ENCODE results near the gene TMEM121. TPM values are rescaled to one million over a fixed set of nuclear protein-coding genes. Genes with fewer than 3 reads are reported as not detected.

The TMEM121 gene
- polyA plus RNA-seq, 1 donor (not counting 4 experiments of a cell fraction or from before 2014, with no cell fraction given): 0.18 TPM

DNA sequence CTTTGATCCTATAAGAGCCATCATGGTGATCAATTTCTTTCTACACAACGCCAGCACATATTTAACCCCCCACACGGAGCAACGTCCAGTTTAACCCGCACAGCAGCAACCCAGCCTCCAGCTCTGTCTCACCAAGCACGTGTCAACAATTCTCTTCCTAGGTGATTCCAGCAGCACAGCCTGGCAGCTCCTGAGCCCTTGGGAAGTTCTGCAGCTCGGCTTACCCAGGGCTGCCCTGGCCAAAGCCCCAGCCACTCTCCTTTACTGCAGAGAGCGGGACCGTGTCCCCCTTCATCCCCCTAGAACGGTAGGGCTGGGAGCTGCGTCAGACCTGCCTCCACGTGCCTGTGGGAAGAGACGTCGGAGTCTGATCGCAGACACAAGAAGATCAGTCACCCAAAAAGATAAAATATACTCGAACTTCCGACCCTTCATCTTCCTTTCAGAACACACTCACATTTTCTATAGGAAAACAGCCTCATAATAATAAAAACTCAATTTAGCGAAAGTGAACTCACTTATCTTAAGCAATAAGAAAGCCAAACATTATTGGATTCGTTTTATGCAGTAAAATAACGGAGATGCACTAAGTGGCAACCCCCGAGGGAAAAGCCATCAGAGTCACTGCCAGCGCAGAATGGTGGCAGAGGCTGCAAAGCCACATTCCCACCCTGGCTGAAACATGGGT lies 7.6 kb downstream of the TMEM121 start:
- DNase-seq (ENCODE audit: low read depth, low spot score) (no peak), FAIRE-seq (no peak)
- dilution Hi-C loops (cut with MboI; ENCODE audit: extremely low pct_ligation_motif_present, low sequenced_read_pairs): no loop called here
- Histone ChIP-seq H3K9ac (ENCODE audit: control insufficient read depth, extremely low read depth, insufficient read depth, low read length) (no peak overlapping the region), H2AFZ (ENCODE audit: control insufficient read depth, low read length) (no peak overlapping the region), H4K20me1 (ENCODE audit: control insufficient read depth, extremely low read depth, insufficient read depth, low read length) (no peaks in the 10 kb centered on the region), H3K4me2 (ENCODE audit: control insufficient read depth, extremely low read depth, insufficient read depth, low read depth, low read length) (no peak overlapping the region), H3K27me3 (ENCODE audit: control insufficient read depth, extremely low read depth, insufficient read depth, low read length) (peaks cover 27% of the 10 kb centered on the region), H3K4me3 (ENCODE audit: control insufficient read depth in 2 of 3, extremely low read depth in 1 of 3, insufficient read depth in 2 of 3, low read depth in 1 of 3, low read length in 3 of 3) (no peak overlapping the region), H3K9me3 (ENCODE audit: control insufficient read depth, low read depth, low read length) (no peaks in the 10 kb centered on the region), H3K27ac (ENCODE audit: control insufficient read depth, insufficient read depth, low read length) (no peak overlapping the region), H3K79me2 (ENCODE audit: control insufficient read depth, insufficient read depth, low read length) (no peaks in the 10 kb centered on the region), H3K9me1 (ENCODE audit: control insufficient read depth, extremely low read depth, insufficient read depth, low read length) (no peaks in the 10 kb centered on the region), H3K36me3 (ENCODE audit: control insufficient read depth in 2 of 2, extremely low read depth in 1 of 2, insufficient read depth in 2 of 2, low read length in 2 of 2) (no peaks in the 10 kb centered on the region), H3K4me1 (ENCODE audit: control insufficient read depth, extremely low read depth, insufficient read depth, low read length) (peaks cover under 1% of the 10 kb centered on the region)
- TF ChIP-seq CTCF (optimal IDR thresholded peaks at IDR 0.05 in 1 of 3, IDR thresholded peaks at IDR 0.05 in 1 of 3, conservative IDR thresholded peaks at IDR 0.05 in 1 of 3; ENCODE audit: extremely low read depth in 1 of 3, insufficient read depth in 2 of 3, low read length in 3 of 3): no peak
- no peak for TF ChIP-seq EZH2 (IDR thresholded peaks at IDR 0.05; ENCODE audit: low read length)

- Histone ChIP-seq H2AFZ (ENCODE audit: control insufficient read depth, low read length) (no peak overlapping the region), H4K20me1 (ENCODE audit: control insufficient read depth, extremely low read depth, insufficient read depth, low read length) (no peaks in the 10 kb centered on the region), H3K9me1 (ENCODE audit: control insufficient read depth, extremely low read depth, insufficient read depth, low read length) (no peaks in the 10 kb centered on the region), H3K4me1 (ENCODE audit: control insufficient read depth, extremely low read depth, insufficient read depth, low read length) (no peaks in the 10 kb centered on the region), H3K27me3 (ENCODE audit: control insufficient read depth, extremely low read depth, insufficient read depth, low read length) (peaks cover 22% of the 10 kb centered on the region), H3K4me3 (ENCODE audit: control insufficient read depth in 2 of 3, extremely low read depth in 1 of 3, insufficient read depth in 2 of 3, low read depth in 1 of 3, low read length in 3 of 3) (no peak overlapping the region), H3K9ac (ENCODE audit: control insufficient read depth, extremely low read depth, insufficient read depth, low read length) (no peak overlapping the region), H3K4me2 (ENCODE audit: control insufficient read depth, extremely low read depth, insufficient read depth, low read depth, low read length) (no peak overlapping the region), H3K27ac (ENCODE audit: control insufficient read depth, insufficient read depth, low read length) (no peak overlapping the region), H3K79me2 (ENCODE audit: control insufficient read depth, insufficient read depth, low read length) (no peaks in the 10 kb centered on the region), H3K9me3 (ENCODE audit: control insufficient read depth, low read depth, low read length) (no peaks in the 10 kb centered on the region), H3K36me3 (ENCODE audit: control insufficient read depth in 2 of 2, extremely low read depth in 1 of 2, insufficient read depth in 2 of 2, low read length in 2 of 2) (no peaks in the 10 kb centered on the region)
- dilution Hi-C loops (cut with MboI; ENCODE audit: extremely low pct_ligation_motif_present, low sequenced_read_pairs): no loop called here
- DNase-seq (ENCODE audit: low read depth, low spot score): no peak
- no peak for TF ChIP-seq EZH2 (IDR thresholded peaks at IDR 0.05; ENCODE audit: low read length)
- TF ChIP-seq CTCF (optimal IDR thresholded peaks at IDR 0.05 in 1 of 3, IDR thresholded peaks at IDR 0.05 in 1 of 3, conservative IDR thresholded peaks at IDR 0.05 in 1 of 3; ENCODE audit: extremely low read depth in 1 of 3, insufficient read depth in 2 of 3, low read length in 3 of 3): no peak
- FAIRE-seq: no peak
Measured at GRCh38 chr14:105534586-105534985, 8.2 kb downstream of the TMEM121 start.

Data from keratinocyte (primary cell).